BE2C (cell line): ENCODE results near the gene LHFPL6.

ENCODE experiments used
- DNase-seq: peaks from one replicate; pipeline ENCODE4 v3.0.0-alpha.2; 2020
- H3K27me3 ChIP-seq: fragments of 250-450 bp; sonication (Bioruptor Pico); 2 replicates; pipeline ENCODE4 v1.5.1; 2020; ENCODE audit warnings: mild to moderate bottlenecking
- H3K36me3 ChIP-seq: fragments of 250-450 bp; sonication (Bioruptor Pico); 2 replicates; pipeline ENCODE4 v1.5.1; 2020; ENCODE audit warnings: mild to moderate bottlenecking
- H3K4me1 ChIP-seq: fragments of 250-450 bp; sonication (Bioruptor Pico); 2 replicates; pipeline ENCODE4 v1.5.1; 2020
- H3K4me3 ChIP-seq: 2 replicates; pipeline ENCODE4 v1.5.1; 2011; ENCODE audit warnings: low read depth, low read length
- H3K9me3 ChIP-seq: fragments of 250-450 bp; sonication (Bioruptor Pico); 2 replicates; pipeline ENCODE4 v1.5.1; 2020
- TF ChIP-seq, protein P1 (sequence below): IDR thresholded peaks from 2 replicates; pipeline ENCODE4 v1.5.1; 2012; ENCODE audit warnings: mild to moderate bottlenecking, low read depth, low read length

LHFPL6 gene

DNA sequence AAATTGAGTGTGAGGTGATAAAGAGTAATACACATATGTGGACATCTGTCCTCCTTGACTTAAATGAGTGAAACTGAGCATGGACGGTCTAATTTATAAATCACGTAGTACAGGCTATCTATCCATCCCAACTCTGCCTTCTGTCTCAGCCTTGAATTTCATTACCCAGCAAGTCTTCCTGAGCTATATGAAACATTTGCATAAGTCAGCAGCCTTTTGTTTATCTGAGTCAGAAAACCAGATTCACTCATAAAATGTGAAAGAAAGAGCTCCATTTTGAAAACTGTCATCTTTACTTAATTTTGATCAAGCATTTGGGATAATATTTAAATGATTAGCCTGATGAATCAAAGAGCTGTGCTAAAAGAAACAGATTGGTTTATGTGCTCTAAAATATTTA, 197.9 kb downstream of the LHFPL6 start:
- no peak overlapping the region for H3K4me3 ChIP-seq
- no peaks in the 10 kb centered on the region for H3K4me1 ChIP-seq
- H3K27me3 ChIP-seq: no peaks in the 10 kb centered on the region; the same call in 1 of the 2 replicates
- TF ChIP-seq, protein P1, sequence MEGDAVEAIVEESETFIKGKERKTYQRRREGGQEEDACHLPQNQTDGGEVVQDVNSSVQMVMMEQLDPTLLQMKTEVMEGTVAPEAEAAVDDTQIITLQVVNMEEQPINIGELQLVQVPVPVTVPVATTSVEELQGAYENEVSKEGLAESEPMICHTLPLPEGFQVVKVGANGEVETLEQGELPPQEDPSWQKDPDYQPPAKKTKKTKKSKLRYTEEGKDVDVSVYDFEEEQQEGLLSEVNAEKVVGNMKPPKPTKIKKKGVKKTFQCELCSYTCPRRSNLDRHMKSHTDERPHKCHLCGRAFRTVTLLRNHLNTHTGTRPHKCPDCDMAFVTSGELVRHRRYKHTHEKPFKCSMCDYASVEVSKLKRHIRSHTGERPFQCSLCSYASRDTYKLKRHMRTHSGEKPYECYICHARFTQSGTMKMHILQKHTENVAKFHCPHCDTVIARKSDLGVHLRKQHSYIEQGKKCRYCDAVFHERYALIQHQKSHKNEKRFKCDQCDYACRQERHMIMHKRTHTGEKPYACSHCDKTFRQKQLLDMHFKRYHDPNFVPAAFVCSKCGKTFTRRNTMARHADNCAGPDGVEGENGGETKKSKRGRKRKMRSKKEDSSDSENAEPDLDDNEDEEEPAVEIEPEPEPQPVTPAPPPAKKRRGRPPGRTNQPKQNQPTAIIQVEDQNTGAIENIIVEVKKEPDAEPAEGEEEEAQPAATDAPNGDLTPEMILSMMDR: no peak
- no peak for DNase-seq
- H3K9me3 ChIP-seq: no peaks in the 10 kb centered on the region
- no peaks in the 10 kb centered on the region for H3K36me3 ChIP-seq

DNA sequence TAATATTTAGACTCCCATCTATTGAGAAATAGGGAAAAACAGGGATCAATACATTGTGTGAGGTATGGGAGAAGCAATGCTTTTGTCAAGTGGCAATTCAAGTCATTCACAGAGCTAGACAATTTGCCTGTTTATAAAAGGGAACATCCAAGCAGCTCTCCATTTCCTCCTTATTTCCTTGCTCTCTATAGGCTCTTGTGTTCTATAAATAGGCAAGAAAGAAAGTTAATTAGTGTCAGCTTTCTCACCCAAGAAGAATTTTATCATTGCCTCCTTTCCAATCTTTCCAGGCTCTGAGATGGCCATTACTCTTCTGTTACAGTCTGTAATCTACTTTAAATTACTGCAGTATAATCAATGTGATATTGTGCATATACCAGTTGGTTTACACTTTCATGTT, 199.9 kb downstream of the LHFPL6 start:
- no peak for DNase-seq
- H3K4me1 ChIP-seq: no peaks in the 10 kb centered on the region
- H3K27me3 ChIP-seq: no peaks in the 10 kb centered on the region; the same call in 1 of the 2 replicates
- no peaks in the 10 kb centered on the region for H3K9me3 ChIP-seq
- TF ChIP-seq, protein P1: no peak
- no peak overlapping the region for H3K4me3 ChIP-seq
- no peaks in the 10 kb centered on the region for H3K36me3 ChIP-seq

DNA sequence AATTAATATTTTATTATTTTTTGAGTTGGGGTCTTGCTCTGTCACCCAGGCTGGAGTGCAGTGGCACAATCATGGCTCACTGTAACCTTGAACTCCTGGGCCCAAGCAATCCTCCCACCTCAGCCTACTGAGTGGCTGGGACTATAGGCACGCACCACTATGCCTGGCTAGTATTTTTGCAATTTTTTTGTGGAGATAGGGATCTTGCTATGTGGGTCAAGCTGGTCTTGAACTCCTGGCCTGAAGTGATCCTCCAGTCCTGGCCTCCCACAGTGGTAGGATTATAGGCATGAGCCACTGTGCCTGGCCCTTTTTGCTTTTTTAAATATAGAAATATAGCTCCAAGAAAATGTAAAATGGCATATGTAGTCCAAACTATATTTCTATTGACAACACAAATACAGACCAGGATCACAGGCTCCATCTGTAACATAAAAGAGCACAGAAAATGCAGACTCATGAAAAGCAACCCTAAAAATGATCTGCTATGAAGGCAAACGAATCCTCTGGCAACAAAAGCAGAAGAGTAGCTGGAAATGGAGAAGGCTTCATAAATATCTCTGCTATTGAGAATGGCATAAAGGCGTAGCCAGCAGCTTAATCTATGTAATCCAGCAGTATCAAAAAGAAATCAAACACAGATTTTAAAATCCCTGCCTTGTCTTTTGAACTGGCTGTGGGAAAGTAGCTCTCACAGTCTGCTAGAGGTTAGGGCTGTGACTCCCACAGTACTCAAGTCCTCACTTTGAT, 200.6 kb downstream of the LHFPL6 start:
- no peak overlapping the region for H3K4me3 ChIP-seq
- no peak for DNase-seq
- H3K9me3 ChIP-seq: no peaks in the 10 kb centered on the region
- no peaks in the 10 kb centered on the region for H3K36me3 ChIP-seq
- TF ChIP-seq, protein P1: no peak
- H3K27me3 ChIP-seq: no peaks in the 10 kb centered on the region; the same call in 1 of the 2 replicates
- no peaks in the 10 kb centered on the region for H3K4me1 ChIP-seq

DNA sequence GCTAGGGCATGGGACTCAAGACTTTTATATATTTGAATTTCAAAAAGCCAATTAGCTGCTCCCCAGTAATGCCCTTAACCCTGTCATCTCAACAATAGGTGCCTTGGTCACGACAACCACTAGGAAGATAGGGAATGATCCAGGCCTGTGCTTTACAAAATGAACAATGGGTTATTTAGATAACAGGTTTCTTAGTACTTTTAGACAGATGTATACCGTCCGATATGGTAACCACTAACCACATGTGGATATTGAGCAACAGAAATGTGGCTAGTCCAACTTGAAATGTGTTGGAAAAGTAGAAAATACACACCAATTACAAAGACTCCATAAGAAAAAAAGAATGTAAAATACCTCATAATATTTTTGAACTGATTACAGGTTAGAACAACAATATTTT, 201.2 kb downstream of the LHFPL6 start:
- TF ChIP-seq, protein P1: no peak
- no peaks in the 10 kb centered on the region for H3K36me3 ChIP-seq
- no peaks in the 10 kb centered on the region for H3K9me3 ChIP-seq
- H3K27me3 ChIP-seq: no peaks in the 10 kb centered on the region; the same call in 1 of the 2 replicates
- no peak overlapping the region for H3K4me3 ChIP-seq
- no peak for DNase-seq
- no peaks in the 10 kb centered on the region for H3K4me1 ChIP-seq

DNA sequence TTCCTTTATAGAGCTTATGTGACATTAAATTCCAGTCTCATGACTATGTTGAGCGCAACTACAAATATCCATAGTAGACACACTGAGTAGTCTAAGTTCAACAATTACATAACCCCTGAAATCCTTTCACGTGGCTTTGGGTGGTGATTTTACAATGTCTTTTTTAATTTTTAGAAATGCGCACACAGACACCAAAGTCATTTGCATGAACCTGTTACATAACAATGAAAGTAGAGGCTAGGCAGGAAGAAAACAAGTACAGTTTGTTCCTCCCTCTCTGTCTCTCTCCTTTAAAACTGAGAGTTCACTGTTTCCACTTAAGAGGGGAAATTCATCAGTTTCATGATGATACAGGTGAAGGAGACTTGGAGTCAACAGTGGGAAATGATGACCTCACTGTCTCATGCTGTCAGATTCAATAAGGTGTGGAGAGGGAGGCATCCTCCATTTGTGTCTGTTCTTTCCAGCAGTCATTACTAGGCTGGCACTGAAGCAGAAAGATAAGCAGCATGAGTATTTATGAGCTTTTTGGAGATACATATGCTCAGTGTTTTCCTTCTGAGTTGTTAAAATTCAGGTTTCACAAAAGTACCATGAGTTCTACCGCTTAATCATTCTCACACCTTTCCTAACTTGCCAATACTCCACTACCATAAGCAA, 201.8 kb downstream of the LHFPL6 start:
- no peak for DNase-seq
- H3K36me3 ChIP-seq: no peaks in the 10 kb centered on the region
- no peaks in the 10 kb centered on the region for H3K4me1 ChIP-seq
- TF ChIP-seq, protein P1: no peak
- H3K4me3 ChIP-seq: no peak overlapping the region
- no peaks in the 10 kb centered on the region; the same call in 1 of the 2 replicates for H3K27me3 ChIP-seq
- no peaks in the 10 kb centered on the region for H3K9me3 ChIP-seq

DNA sequence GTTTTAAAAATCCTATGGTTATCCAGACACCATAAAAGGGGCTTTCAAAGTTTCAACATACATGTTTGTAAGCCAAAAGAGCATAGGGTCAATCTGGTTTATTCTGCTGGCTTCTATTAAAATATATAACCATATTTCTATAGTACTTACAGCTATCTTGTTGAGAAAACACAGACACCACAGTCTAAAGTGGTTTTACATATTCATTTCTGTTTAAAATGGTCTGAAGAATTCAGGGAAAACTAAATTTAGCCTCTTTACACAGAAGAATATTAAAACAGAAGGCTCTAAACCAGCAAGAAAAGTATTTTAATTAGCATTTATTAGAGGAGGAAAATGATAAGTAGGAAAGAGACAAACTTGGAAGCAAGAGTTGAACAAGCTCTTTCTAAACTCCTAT, 203.9 kb downstream of the LHFPL6 start:
- Histone ChIP-seq H3K27me3 (no peaks in the 10 kb centered on the region), H3K4me1 (no peaks in the 10 kb centered on the region), H3K4me3 (no peak overlapping the region), H3K36me3 (no peaks in the 10 kb centered on the region), H3K9me3 (no peaks in the 10 kb centered on the region)
- TF ChIP-seq, protein P1: no peak
- no peak for DNase-seq
